GM12874 (cell line): ENCODE data around the gene FAM168A.

Source experiments
- CTCF ChIP-seq: IDR thresholded peaks from 2 replicates; pipeline ENCODE4 v1.5.1; 2011; ENCODE audit warnings: low read depth, mild to moderate bottlenecking, control low read depth, low read length, moderate library complexity; ENCODE audit not compliant: insufficient read depth

FAM168A gene

GRCh38 chr11:73423506-73423905, 174.4 kb downstream of the FAM168A start:
- no peak for TF ChIP-seq CTCF

GRCh38 chr11:73422886-73423285, 175.0 kb downstream of the FAM168A start:
- TF ChIP-seq CTCF: no peak

DNA sequence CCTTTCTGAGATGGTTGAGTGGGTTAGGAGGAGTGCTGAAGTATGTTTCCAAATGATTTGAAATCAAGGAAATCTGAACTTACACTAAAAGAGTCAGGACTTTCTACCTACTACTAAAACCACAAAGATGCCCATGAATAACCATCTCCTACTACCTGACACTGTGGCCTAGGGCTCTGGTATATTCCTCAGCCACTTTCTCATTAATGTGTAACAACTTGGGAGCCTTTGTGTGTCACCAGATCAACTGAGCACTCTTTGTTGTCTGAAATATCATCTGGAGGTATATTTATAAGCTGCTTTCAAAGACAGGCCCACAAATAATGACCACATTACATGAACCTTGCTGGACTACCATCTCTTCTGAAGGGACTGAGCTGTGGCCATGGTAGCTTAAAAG, 177.8 kb downstream of the FAM168A start:
- TF ChIP-seq CTCF: no peak

GRCh38 chr11:73416786-73417185, 181.1 kb downstream of the FAM168A start:
- TF ChIP-seq CTCF: no peak

GRCh38 chr11:73415854-73416615, 181.9 kb downstream of the FAM168A start:
- no peak for TF ChIP-seq CTCF

- no peak for TF ChIP-seq CTCF
Measured at GRCh38 chr11:73414977-73415651, 182.8 kb downstream of the FAM168A start.

DNA sequence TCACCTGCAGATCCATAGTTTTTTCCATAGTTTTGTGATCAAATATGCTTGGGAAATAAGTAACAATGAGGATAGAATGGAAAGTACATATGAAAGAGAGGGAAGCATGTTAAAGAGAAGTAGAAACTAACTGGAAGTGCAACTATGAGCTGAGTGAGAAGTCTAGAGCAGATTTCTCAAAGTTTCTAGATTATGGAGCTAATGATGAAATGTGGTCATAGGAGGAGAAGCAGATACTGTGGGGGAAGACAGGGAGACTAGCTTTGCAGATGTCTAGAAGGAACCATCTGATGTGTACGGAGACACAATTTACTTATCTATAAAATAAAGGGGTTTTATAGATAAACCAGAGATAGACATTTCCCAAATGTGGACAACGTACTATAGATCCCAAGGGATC, 184.7 kb downstream of the FAM168A start:
- TF ChIP-seq CTCF: no peak
